CD4-positive, alpha-beta memory T cell (primary cell): ENCODE results near the gene SERINC3. TPM values are rescaled to one million over a fixed set of nuclear protein-coding genes. Genes with fewer than 3 reads are reported as not detected.

Experiments used
- CTCF ChIA-PET: fragments of 350-600 bp; sonication (Branson Sonifier 250); formaldehyde crosslinking; loops from one replicate; lab custom pipeline; 2021; ENCODE audit warnings: inconsistent platforms; ENCODE audit not compliant: partially characterized antibody; lab: Charles Lee
- POLR2A ChIA-PET: fragments of 350-600 bp; sonication (Branson Sonifier 250); formaldehyde crosslinking; loops from one replicate; lab custom pipeline; 2021; ENCODE audit not compliant: partially characterized antibody; lab: Charles Lee
- DNase-seq, 5 donors: peaks; one replicate each; pipeline versions ENCODE4 v3.0.0 to v3.0.0-alpha.2; 2020 to 2022; ENCODE audit warnings: mixed read lengths in 1 of 5
- H3K27ac ChIP-seq: one replicate; pipeline ENCODE4 v1.7.0; 2013; ENCODE audit warnings: low read depth, low read length
- H3K27me3 ChIP-seq: 2 replicates; pipeline ENCODE4 v1.7.0; 2013; ENCODE audit warnings: mild to moderate bottlenecking, low read length, moderate library complexity; ENCODE audit not compliant: insufficient read depth
- H3K36me3 ChIP-seq: 2 replicates; pipeline ENCODE4 v1.7.0; 2013; ENCODE audit warnings: mild to moderate bottlenecking, low read length, moderate library complexity; ENCODE audit not compliant: insufficient read depth
- H3K4me1 ChIP-seq: 2 replicates; pipeline ENCODE4 v1.7.0; 2013; ENCODE audit warnings: mild to moderate bottlenecking, low read length, moderate library complexity; ENCODE audit not compliant: insufficient read depth
- H3K4me3 ChIP-seq, 2 donors: one replicate each; pipeline ENCODE4 v1.7.0; 2013; ENCODE audit warnings: low read length in 2 of 2, mild to moderate bottlenecking in 1 of 2
- H3K9me3 ChIP-seq, 2 donors: one replicate each; pipeline ENCODE4 v1.7.0; 2013; ENCODE audit warnings: low read length in 2 of 2, control low read depth in 1 of 2; ENCODE audit not compliant: control insufficient read depth in 1 of 2
- H3K27ac Mint-ChIP-seq, 7 donors: one replicate each; pipeline ENCODE4 v1.8.0; 2020 to 2021; ENCODE audit warnings: mixed read lengths in 7 of 7, mild to moderate bottlenecking in 6 of 7, inconsistent platforms in 3 of 7, moderate library complexity in 3 of 7
- H3K27me3 Mint-ChIP-seq, 2 donors: one replicate each; pipeline ENCODE4 v1.8.0; 2020 to 2021; ENCODE audit warnings: mixed read lengths in 2 of 2
- H3K36me3 Mint-ChIP-seq, 2 donors: one replicate each; pipeline ENCODE4 v1.8.0; 2020 to 2021; ENCODE audit warnings: mixed read lengths in 2 of 2, inconsistent platforms in 1 of 2, mild to moderate bottlenecking in 1 of 2
- H3K4me1 Mint-ChIP-seq, 4 donors: one replicate each; pipeline ENCODE4 v1.8.0; 2020 to 2021; ENCODE audit warnings: mixed read lengths in 4 of 4, mild to moderate bottlenecking in 1 of 4
- H3K4me3 Mint-ChIP-seq, 8 donors: one replicate each; pipeline ENCODE4 v1.8.0; 2020 to 2021; ENCODE audit warnings: mixed read lengths in 8 of 8, mild to moderate bottlenecking in 7 of 8, moderate library complexity in 6 of 8, inconsistent platforms in 3 of 8
- H3K9me3 Mint-ChIP-seq, 8 donors: one replicate each; pipeline ENCODE4 v1.8.0; 2020 to 2021; ENCODE audit warnings: mixed read lengths in 8 of 8, mild to moderate bottlenecking in 5 of 8, inconsistent platforms in 3 of 8, moderate library complexity in 1 of 8
- intact Hi-C: fragments of 100-400 bp; cut with micrococcal nuclease; formaldehyde crosslinking; loops from one replicate; pipeline ENCODE4 v1.15.1; 2023
- polyA plus RNA-seq, 2 donors: library from polyadenylated mRNA; unstranded; fragments of 300-500 nt; fragmentation: Illumina TruSeq; gene quantifications; one replicate each; pipeline ENCODE4 v1.2.3, GENCODE V29; 2021
- total RNA-seq, 2 experiments: library from RNA; stranded (reverse); gene quantifications; one replicate each; pipeline ENCODE4 v1.2.3, GENCODE V29; 2021

SERINC3 gene
- total and polyA plus RNA-seq, 4 experiments from 2014 or later, result 84.8 to 212 (median 137) TPM

DNA sequence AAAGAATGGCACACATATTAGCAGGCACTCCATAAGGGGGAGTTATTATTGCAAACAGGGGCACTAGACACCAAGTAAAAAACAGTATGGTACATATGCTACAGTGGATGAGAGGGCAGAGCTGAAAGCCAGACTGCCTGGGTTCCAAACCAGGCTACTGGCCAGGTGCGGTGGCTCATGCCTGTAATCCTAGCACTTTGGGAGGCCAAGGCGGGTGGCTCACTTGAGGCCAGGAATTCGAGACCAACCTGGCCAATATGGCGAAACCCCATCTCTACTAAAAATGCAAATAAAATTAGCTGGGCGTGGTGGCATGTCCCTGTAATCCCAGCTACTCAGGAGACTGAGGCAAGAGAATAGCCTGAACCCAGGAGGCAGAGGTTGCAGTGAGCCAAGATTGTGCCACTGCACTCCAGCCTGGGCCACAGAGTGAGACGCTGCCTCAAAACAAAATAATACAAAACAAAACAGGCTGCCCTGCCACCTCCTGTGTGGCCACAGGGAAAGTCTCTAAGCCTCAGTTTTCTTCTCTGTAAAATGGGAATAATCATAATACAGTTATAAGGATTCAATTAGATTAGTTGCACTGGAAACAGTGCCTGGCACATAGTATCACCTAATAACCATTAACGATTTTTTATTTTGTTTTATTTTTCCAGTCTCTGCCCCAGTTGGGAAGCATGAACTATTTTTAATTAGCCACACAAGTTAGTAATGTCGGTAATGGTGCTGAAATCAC, 53.7 kb downstream of the SERINC3 start:
- no peaks in the 10 kb centered on the region for H3K27me3 Mint-ChIP-seq
- no peak overlapping the region for H3K27ac ChIP-seq
- no peaks in the 10 kb centered on the region for H3K27me3 ChIP-seq
- intact Hi-C loops, result no loop called here
- H3K36me3 ChIP-seq, result no peaks in the 10 kb centered on the region
- no peak overlapping the region for H3K27ac Mint-ChIP-seq
- no peaks in the 10 kb centered on the region for H3K9me3 Mint-ChIP-seq
- no peaks in the 10 kb centered on the region for H3K9me3 ChIP-seq
- DNase-seq, result no peak
- H3K36me3 Mint-ChIP-seq, result no peaks in the 10 kb centered on the region
- POLR2A ChIA-PET, result no interaction called here
- H3K4me3 ChIP-seq, result no peak overlapping the region
- H3K4me3 Mint-ChIP-seq, result no peak overlapping the region
- H3K4me1 ChIP-seq, result no peaks in the 10 kb centered on the region
- CTCF ChIA-PET, result no interaction called here
- H3K4me1 Mint-ChIP-seq, result no peaks in the 10 kb centered on the region

DNA sequence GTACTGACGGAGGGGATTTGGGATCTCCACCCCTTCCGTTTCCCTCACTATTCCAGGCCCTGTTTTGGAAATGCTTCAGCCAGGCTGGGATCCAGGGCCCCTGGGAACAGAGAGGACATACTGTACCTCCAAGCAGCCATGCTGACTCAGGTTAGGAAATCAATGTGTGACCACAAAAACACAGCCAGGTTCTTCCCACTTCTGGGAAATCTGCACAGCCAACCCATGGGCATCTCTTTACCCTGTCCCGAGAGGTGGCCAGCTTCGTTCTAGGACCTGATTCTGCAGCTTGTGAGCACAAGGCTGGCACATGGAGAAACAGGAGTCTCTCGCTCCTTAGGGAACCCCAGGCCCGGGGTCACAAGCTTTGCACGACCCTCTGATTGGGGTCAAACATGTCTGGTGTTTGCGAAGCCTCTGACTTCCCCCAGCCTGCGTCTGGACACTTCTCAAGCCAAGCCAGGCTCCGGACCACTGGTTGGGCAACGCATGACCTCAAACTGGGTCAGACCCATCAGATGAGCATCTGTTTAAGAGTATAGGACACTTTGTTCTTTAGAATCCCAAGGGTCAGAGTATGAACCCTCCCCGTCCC, 54.5 kb downstream of the SERINC3 start:
- H3K36me3 Mint-ChIP-seq, result no peaks in the 10 kb centered on the region
- no peaks in the 10 kb centered on the region for H3K4me1 Mint-ChIP-seq
- Histone ChIP-seq H3K9me3 (no peaks in the 10 kb centered on the region), H3K27ac (no peak overlapping the region), H3K27me3 (no peaks in the 10 kb centered on the region), H3K4me3 (no peak overlapping the region), H3K36me3 (no peaks in the 10 kb centered on the region), H3K4me1 (no peaks in the 10 kb centered on the region)
- ChIA-PET POLR2A (no interaction called here), CTCF (no interaction called here)
- H3K27ac Mint-ChIP-seq, result no peak overlapping the region
- DNase-seq, result no peak
- H3K27me3 Mint-ChIP-seq, result no peaks in the 10 kb centered on the region
- H3K4me3 Mint-ChIP-seq, result no peak overlapping the region
- H3K9me3 Mint-ChIP-seq, result no peaks in the 10 kb centered on the region
- intact Hi-C loops, result no loop called here

DNA sequence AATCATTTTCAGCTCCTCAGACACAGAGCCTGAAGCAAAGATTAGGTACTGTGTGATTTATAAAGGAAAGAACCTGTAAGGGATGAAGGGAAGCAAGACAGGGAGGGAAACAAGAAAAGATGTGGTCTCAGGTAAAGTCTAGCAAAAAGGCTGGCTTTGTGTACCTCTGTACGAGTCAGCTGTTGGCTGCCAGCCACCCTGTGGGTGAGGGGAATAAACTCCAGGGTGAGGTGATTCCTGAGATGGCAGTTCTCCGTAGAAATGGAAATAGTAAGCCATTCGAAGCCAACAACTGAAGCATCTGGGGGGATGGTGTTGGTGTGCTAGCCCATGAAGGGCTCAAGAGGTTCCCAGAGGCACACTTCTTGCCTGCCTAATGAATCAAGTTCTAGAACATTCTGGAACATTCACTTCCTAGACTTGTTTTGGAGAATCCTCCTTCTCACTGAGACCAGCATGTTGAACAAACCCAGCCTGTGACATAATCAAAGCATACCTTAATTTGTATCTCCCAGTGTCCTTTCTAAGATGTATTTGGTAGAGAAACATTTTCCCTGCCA, 56.8 kb downstream of the SERINC3 start:
- H3K4me3 Mint-ChIP-seq, result no peak overlapping the region
- intact Hi-C loops, result no loop called here
- no peaks in the 10 kb centered on the region for H3K9me3 Mint-ChIP-seq
- H3K36me3 Mint-ChIP-seq, result no peaks in the 10 kb centered on the region
- H3K27me3 ChIP-seq, result no peaks in the 10 kb centered on the region
- POLR2A ChIA-PET, result no interaction called here
- H3K27me3 Mint-ChIP-seq, result no peaks in the 10 kb centered on the region
- H3K9me3 ChIP-seq, result no peaks in the 10 kb centered on the region
- H3K27ac ChIP-seq, result no peak overlapping the region
- H3K36me3 ChIP-seq, result no peaks in the 10 kb centered on the region
- CTCF ChIA-PET, result no interaction called here
- H3K4me3 ChIP-seq, result no peak overlapping the region
- H3K4me1 Mint-ChIP-seq, result no peaks in the 10 kb centered on the region
- H3K4me1 ChIP-seq, result no peaks in the 10 kb centered on the region
- no peak for DNase-seq
- H3K27ac Mint-ChIP-seq, result no peak overlapping the region

DNA sequence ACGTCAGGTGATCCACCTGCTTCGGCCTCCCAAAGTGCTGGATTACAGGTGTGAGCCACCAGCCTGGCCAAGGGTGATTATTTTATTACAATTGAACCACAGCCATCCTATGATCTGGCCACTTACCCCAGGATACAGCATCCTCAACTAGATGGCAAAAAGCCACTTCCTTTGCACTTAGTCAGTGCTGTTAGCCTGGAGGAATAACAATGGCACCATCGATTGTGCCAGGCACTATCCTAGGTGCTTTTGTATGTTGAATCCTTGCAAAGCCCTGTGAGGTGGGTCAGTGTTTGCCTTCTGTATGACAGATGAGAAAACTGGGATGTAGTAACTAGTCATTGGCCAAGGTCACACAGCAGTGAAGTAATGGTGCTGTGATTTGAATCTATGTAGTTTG, 57.4 kb downstream of the SERINC3 start:
- Mint-ChIP-seq H3K36me3 (no peaks in the 10 kb centered on the region), H3K27me3 (no peaks in the 10 kb centered on the region), H3K4me3 (no peak overlapping the region), H3K4me1 (no peaks in the 10 kb centered on the region), H3K9me3 (no peaks in the 10 kb centered on the region), H3K27ac (no peak overlapping the region)
- no peak overlapping the region for H3K27ac ChIP-seq
- ChIA-PET POLR2A (no interaction called here), CTCF (no interaction called here)
- no peak for DNase-seq
- H3K4me1 ChIP-seq, result no peaks in the 10 kb centered on the region
- intact Hi-C loops, result loop anchor here (5.0 kb wide), 1 partner anchor 77 kb away; no protein-coding TSS in a partner anchor
- no peaks in the 10 kb centered on the region for H3K9me3 ChIP-seq
- H3K36me3 ChIP-seq, result no peaks in the 10 kb centered on the region
- H3K4me3 ChIP-seq, result no peak overlapping the region
- H3K27me3 ChIP-seq, result no peaks in the 10 kb centered on the region

DNA sequence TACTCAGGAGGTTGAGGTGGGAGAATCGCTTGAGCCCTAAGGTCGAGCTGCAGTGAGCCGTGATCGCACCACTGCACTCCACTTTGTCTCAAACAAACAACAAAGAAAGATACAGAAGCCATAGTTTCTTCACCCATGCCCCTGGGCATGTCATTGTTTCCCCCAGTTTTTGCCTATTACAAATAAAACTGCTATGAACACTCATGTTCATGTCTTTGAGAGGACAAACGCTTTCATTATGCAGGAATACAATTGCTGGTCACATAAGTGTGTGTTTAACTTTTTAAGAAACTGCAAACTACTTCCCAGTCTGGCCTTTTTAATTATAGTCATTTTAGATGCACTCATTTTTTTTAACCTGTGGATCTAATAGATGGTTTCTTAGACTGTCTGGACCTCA, 58.4 kb downstream of the SERINC3 start:
- intact Hi-C loops, result loop anchor here (5.0 kb wide), 1 partner anchor 76 kb away; no protein-coding TSS in a partner anchor
- no peak overlapping the region for H3K4me3 Mint-ChIP-seq
- no peaks in the 10 kb centered on the region for H3K9me3 Mint-ChIP-seq
- H3K4me1 Mint-ChIP-seq, result no peaks in the 10 kb centered on the region
- no peak overlapping the region for H3K4me3 ChIP-seq
- H3K36me3 Mint-ChIP-seq, result no peaks in the 10 kb centered on the region
- H3K9me3 ChIP-seq, result no peaks in the 10 kb centered on the region
- no peak overlapping the region for H3K27ac ChIP-seq
- H3K27ac Mint-ChIP-seq, result no peak overlapping the region
- POLR2A ChIA-PET, result no interaction called here
- no peaks in the 10 kb centered on the region for H3K4me1 ChIP-seq
- CTCF ChIA-PET, result no interaction called here
- no peaks in the 10 kb centered on the region for H3K27me3 Mint-ChIP-seq
- no peaks in the 10 kb centered on the region for H3K27me3 ChIP-seq
- DNase-seq, result no peak
- H3K36me3 ChIP-seq, result no peaks in the 10 kb centered on the region

DNA sequence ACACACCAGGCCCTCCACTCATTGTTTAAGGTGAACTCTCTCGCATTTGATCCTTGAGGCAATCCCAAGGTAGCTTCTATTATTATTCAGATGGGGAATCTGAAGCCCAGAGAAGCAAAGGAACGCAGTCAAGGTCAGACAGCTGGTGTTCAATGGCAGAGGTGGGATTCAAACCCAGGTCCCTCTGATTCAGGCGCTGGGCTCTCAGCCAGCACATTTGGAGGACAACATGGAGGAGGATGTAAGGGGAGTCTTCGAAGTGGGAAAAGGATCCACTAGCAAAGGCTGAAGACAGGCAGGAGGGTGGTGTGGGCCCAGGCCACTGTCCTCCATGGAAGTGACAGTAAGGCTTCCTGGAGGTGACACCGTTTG, 60.1 kb downstream of the SERINC3 start:
- POLR2A ChIA-PET, result no interaction called here
- H3K9me3 Mint-ChIP-seq, result no peaks in the 10 kb centered on the region

DNA sequence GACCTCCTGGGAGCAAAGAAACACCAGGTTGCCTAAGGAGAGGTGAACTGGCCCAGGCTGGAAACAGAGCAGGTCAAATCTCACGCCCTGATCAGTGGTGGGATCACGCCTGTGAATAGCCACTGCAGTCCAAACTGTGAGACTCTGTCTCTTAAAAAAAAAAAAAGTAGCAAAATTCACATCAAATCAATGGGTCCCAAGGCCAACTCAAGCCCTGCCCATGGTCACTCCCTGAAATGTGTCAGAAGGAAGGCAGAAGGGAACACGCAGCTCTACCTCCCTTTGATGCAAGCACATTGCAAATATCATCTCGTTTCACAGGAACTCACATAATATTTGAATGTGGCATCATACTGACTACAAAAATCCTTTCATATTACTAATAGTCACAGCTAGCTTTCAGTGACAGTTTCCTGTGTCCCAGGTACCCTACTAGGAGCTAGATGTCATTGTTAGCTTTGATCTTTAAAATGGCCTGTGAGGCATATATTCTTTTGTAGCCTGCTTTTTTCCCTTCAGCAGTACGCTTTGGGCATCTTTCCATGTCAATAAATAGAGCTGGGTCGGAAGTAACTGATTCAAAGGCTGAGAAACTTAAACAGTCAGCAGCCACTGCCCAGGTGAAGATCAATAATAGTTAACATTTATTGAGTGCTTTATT, 60.6 kb downstream of the SERINC3 start:
- Histone ChIP-seq H3K36me3 (no peaks in the 10 kb centered on the region), H3K27me3 (no peaks in the 10 kb centered on the region), H3K9me3 (no peaks in the 10 kb centered on the region), H3K27ac (no peak overlapping the region), H3K4me3 (no peak overlapping the region), H3K4me1 (no peaks in the 10 kb centered on the region)
- Mint-ChIP-seq H3K4me3 (no peak overlapping the region), H3K27me3 (no peaks in the 10 kb centered on the region), H3K27ac (no peak overlapping the region), H3K36me3 (no peaks in the 10 kb centered on the region), H3K4me1 (no peaks in the 10 kb centered on the region), H3K9me3 (no peaks in the 10 kb centered on the region)
- no peak for DNase-seq
- CTCF ChIA-PET, result interaction anchor here (1.1 to 1.5 kb wide), 4 partner anchors 147 to 247 kb away, joined by 3 to 9 read pairs (median 4); partner anchors contain the start of gene FITM2
- intact Hi-C loops, result loop anchor here (2.0 to 5.0 kb wide), 2 partner anchors 74 to 344 kb away; no protein-coding TSS in a partner anchor
- POLR2A ChIA-PET, result no interaction called here

More for the DNA sequence above, 60.1 kb downstream of the SERINC3 start:
- Mint-ChIP-seq H3K27ac (no peak overlapping the region), H3K27me3 (no peaks in the 10 kb centered on the region), H3K36me3 (no peaks in the 10 kb centered on the region), H3K4me1 (no peaks in the 10 kb centered on the region), H3K4me3 (no peak overlapping the region)
- intact Hi-C loops, result loop anchor here (2.0 to 5.0 kb wide), 2 partner anchors 74 to 345 kb away; no protein-coding TSS in a partner anchor
- Histone ChIP-seq H3K9me3 (no peaks in the 10 kb centered on the region), H3K27me3 (no peaks in the 10 kb centered on the region), H3K4me3 (no peak overlapping the region), H3K27ac (no peak overlapping the region), H3K36me3 (no peaks in the 10 kb centered on the region), H3K4me1 (no peaks in the 10 kb centered on the region)
- CTCF ChIA-PET, result interaction anchor here (1.1 to 1.5 kb wide), 4 partner anchors 147 to 248 kb away, joined by 3 to 9 read pairs (median 4); partner anchors contain the start of gene FITM2
- DNase-seq, result no peak
